Peyer's patch (tissue), 4 donors: Measurements from ENCODE around the gene NEURL2. TPM values are rescaled to one million over a fixed set of nuclear protein-coding genes. Genes with fewer than 3 reads are reported as not detected.

ENCODE experiments used
- DNase-seq, 3 donors: peaks; one replicate each; pipeline ENCODE4 v3.0.0-alpha.2; 2017 to 2019
- H3K27ac ChIP-seq, 4 donors: fragments of 200-600 bp; sonication (generic); one replicate each; pipeline ENCODE4 v1.5.1; 2016 to 2019
- H3K27me3 ChIP-seq, 2 donors: fragments of 200-600 bp; sonication (generic); one replicate each; pipeline ENCODE4 v1.5.1; 2019
- H3K36me3 ChIP-seq, 3 donors: fragments of 200-600 bp; sonication (generic); one replicate each; pipeline ENCODE4 v1.5.1; 2016 to 2019
- H3K4me1 ChIP-seq, 4 donors: fragments of 200-600 bp; sonication (generic); one replicate each; pipeline ENCODE4 v1.5.1; 2016 to 2019
- H3K4me3 ChIP-seq, 4 donors: fragments of 200-600 bp; sonication (generic); 1 replicate in 3 of 4; 2 replicates in 1 of 4; pipeline ENCODE4 v1.5.1; 2016 to 2019; ENCODE audit warnings: mild to moderate bottlenecking in 1 of 4
- H3K9me3 ChIP-seq, 4 donors: fragments of 200-600 bp; sonication (generic); one replicate each; pipeline ENCODE4 v1.5.1; 2016 to 2019; ENCODE audit warnings: mild to moderate bottlenecking in 1 of 4
- POLR2A ChIP-seq, 2 donors: fragments of 450-650 bp; IDR thresholded peaks; one replicate each; pipeline ENCODE4 v1.5.1; 2017; ENCODE audit warnings: antibody characterized with exemption in 2 of 2, mild to moderate bottlenecking in 2 of 2, moderate library complexity in 2 of 2
- total RNA-seq, 4 donors: library from RNA; depleted of rRNA; stranded (reverse); fragments of >200 nt; gene quantifications; one replicate each; pipeline ENCODE4 v1.1.0, GENCODE V29; 2016
- TF ChIP-seq, protein P1 (sequence below), 6 experiments: fragments of 450-650 bp in 4 of 6; fragments of 200-600 bp in 2 of 6; sonication (generic) in 1 of 6; IDR thresholded peaks; one replicate each; pipeline ENCODE4 v1.5.1; 2017 to 2019; ENCODE audit warnings: antibody characterized with exemption in 6 of 6, mild to moderate bottlenecking in 3 of 6, moderate library complexity in 1 of 6

Gene NEURL2
- total RNA-seq, 4 donors from 2014 or later, result 3.3 to 27.6 (median 23.9) TPM

DNA sequence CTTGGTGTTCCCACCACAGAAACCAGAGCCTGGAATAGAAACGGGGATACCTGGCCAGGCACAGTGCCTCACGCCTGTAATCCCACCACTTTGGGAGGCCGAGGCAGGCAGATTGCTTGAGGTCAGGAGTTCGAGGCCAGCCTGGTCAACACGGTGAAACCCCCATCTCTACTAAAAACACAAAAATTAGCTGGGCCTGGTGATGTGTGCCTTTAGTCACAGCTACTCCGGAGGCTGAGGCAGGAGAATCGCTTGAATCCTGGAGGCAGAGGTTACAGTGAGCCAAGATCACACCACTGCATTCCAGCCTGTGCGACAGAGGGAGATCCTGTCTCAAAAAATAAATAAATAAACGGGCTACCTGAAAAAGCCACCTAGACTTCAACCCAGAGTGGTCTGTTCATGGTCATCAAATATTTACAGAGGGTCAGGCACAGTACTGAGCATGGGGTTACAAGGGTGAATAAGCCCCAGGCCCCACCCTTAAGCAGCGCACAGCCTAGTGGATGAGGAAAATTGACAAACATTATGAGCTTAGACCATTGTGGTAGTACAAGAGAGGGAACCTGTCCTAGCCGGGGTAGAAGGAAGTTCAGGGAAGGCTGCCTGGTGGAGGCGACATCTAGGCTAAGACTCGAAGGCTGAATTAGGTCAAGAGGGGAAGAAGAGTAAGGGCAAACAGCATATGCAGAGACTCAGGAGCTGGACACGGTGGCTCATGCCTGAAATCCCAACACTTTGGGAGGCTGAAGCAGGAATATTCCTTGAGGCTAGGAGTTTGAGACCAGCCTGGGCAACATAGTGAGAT lies 36.3 kb upstream of the NEURL2 start:
- Histone ChIP-seq H3K4me3 (no peak overlapping the region), H3K9me3 (no peaks in the 10 kb centered on the region), H3K36me3 (no peaks in the 10 kb centered on the region), H3K4me1 (peaks cover 0 to 9% (median 0%) of the 10 kb centered on the region in 4 donors), H3K27ac (no peak overlapping the region), H3K27me3 (no peaks in the 10 kb centered on the region)
- no peak for TF ChIP-seq POLR2A (IDR thresholded peaks at IDR 0.05)
- TF ChIP-seq, protein P1, sequence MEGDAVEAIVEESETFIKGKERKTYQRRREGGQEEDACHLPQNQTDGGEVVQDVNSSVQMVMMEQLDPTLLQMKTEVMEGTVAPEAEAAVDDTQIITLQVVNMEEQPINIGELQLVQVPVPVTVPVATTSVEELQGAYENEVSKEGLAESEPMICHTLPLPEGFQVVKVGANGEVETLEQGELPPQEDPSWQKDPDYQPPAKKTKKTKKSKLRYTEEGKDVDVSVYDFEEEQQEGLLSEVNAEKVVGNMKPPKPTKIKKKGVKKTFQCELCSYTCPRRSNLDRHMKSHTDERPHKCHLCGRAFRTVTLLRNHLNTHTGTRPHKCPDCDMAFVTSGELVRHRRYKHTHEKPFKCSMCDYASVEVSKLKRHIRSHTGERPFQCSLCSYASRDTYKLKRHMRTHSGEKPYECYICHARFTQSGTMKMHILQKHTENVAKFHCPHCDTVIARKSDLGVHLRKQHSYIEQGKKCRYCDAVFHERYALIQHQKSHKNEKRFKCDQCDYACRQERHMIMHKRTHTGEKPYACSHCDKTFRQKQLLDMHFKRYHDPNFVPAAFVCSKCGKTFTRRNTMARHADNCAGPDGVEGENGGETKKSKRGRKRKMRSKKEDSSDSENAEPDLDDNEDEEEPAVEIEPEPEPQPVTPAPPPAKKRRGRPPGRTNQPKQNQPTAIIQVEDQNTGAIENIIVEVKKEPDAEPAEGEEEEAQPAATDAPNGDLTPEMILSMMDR (IDR thresholded peaks at IDR 0.05), result no peak
- DNase-seq, result no peak

DNA sequence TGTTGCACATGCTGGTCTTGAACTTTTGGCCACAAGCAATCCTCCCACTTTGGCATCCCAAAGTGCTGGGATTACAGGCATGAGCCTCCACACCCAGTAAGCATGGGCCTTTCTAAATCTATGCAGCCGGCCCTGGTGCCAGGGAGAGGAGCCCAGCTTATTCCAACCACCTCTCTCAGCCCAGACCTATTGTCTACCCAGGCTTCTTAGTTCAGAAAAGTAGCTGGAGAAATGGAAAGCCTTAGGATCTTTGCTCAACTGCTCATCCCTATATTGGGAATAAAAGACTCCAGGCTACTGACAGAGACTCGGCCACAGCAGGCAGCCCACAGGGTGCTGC lies 35.7 kb upstream of the NEURL2 start:
- no peak for TF ChIP-seq POLR2A (IDR thresholded peaks at IDR 0.05)
- TF ChIP-seq, protein P1 (IDR thresholded peaks at IDR 0.05), result no peak
- H3K4me1 ChIP-seq, result peaks cover 0 to 11% (median 0%) of the 10 kb centered on the region in 4 donors
- no peak overlapping the region for H3K27ac ChIP-seq
- no peaks in the 10 kb centered on the region for H3K36me3 ChIP-seq
- DNase-seq, result no peak
- H3K4me3 ChIP-seq, result no peak overlapping the region
- H3K27me3 ChIP-seq, result no peaks in the 10 kb centered on the region
- H3K9me3 ChIP-seq, result no peaks in the 10 kb centered on the region

GRCh38 chr20:45925821-45926506 lies 35.0 kb upstream of the NEURL2 start:
- DNase-seq, result no peak

GRCh38 chr20:45924391-45925261 lies 33.6 kb upstream of the NEURL2 start:
- H3K36me3 ChIP-seq, result no peaks in the 10 kb centered on the region
- H3K27me3 ChIP-seq, result no peaks in the 10 kb centered on the region
- no peak for DNase-seq
- no peak for TF ChIP-seq POLR2A (IDR thresholded peaks at IDR 0.05)
- TF ChIP-seq, protein P1 (IDR thresholded peaks at IDR 0.05), result no peak
- H3K4me1 ChIP-seq, result peaks cover 0 to 30% (median 0%) of the 10 kb centered on the region in 4 donors
- no peaks in the 10 kb centered on the region for H3K9me3 ChIP-seq
- no peak overlapping the region for H3K4me3 ChIP-seq
- H3K27ac ChIP-seq, result peak overlapping the region; percentile 36 to 78 (median 56)

More at GRCh38 chr20:45925821-45926506, 35.0 kb upstream of the NEURL2 start:
- no peak overlapping the region for H3K4me3 ChIP-seq
- H3K4me1 ChIP-seq, result peaks cover 0 to 17% (median 0%) of the 10 kb centered on the region in 4 donors
- H3K27me3 ChIP-seq, result no peaks in the 10 kb centered on the region
- no peaks in the 10 kb centered on the region for H3K36me3 ChIP-seq
- TF ChIP-seq POLR2A (IDR thresholded peaks at IDR 0.05), result no peak
- TF ChIP-seq, protein P1 (IDR thresholded peaks at IDR 0.05), result no peak
- H3K27ac ChIP-seq, result peak overlapping the region in 1 of 4 donors; percentile 17
- H3K9me3 ChIP-seq, result no peaks in the 10 kb centered on the region
